HEK293T (cell line): ENCODE data around the gene SPIN2B.

Source experiments
- BHLHE40 ChIP-seq: fragments of 450-650 bp; IDR thresholded peaks from 2 replicates; pipeline ENCODE4 v1.6.1; 2016; ENCODE audit warnings: mild to moderate bottlenecking, moderate library complexity, borderline replicate concordance
- ELF4 ChIP-seq: fragments of 450-650 bp; IDR thresholded peaks from 2 replicates; pipeline ENCODE4 v1.6.1; 2017; ENCODE audit warnings: antibody characterized with exemption
- LEF1 ChIP-seq: fragments of 450-650 bp; IDR thresholded peaks from 2 replicates; pipeline ENCODE4 v1.6.1; 2017; ENCODE audit warnings: mild to moderate bottlenecking, borderline replicate concordance
- PKNOX1 ChIP-seq: fragments of 450-650 bp; IDR thresholded peaks from 2 replicates; pipeline ENCODE4 v1.6.1; 2016
- SP1 ChIP-seq: fragments of 450-650 bp; IDR thresholded peaks from 2 replicates; pipeline ENCODE4 v1.6.1; 2017

GRCh38 chrX:57104406-57104805, 16.9 kb downstream of the SPIN2B start:
- TF ChIP-seq ELF4 (no peak), SP1 (no peak), LEF1 (no peak), BHLHE40 (no peak), PKNOX1 (no peak)
